ACC112 (cell line): ENCODE data around the gene FBH1.
"Not testable (repeated sequence)": the region's sequence is repeated elsewhere in the genome, so short reads cannot be mapped to it uniquely, and the experiment has no call there.

Experiments used
- H2AFZ ChIP-seq: fragments of 200-600 bp; sonication (generic); one replicate; pipeline ENCODE4 v1.6.0; 2017; ENCODE audit warnings: antibody characterized with exemption, low read length; ENCODE audit not compliant: unreplicated experiment
- H3K27ac ChIP-seq: fragments of 200-600 bp; sonication (generic); 2 replicates; pipeline ENCODE4 v1.5.1; 2014; ENCODE audit warnings: low read depth, mild to moderate bottlenecking, antibody characterized with exemption, low read length, moderate library complexity
- H3K27me3 ChIP-seq: fragments of 200-600 bp; sonication (generic); 2 replicates; pipeline ENCODE4 v1.6.1; 2014; ENCODE audit warnings: mild to moderate bottlenecking, antibody characterized with exemption, low read length, moderate library complexity, mixed read lengths; ENCODE audit not compliant: insufficient read depth
- H3K36me3 ChIP-seq: fragments of 200-600 bp; sonication (generic); 2 replicates; pipeline ENCODE4 v1.6.1; 2016; ENCODE audit warnings: mild to moderate bottlenecking, antibody characterized with exemption, low read length, moderate library complexity, mixed read lengths; ENCODE audit not compliant: insufficient read depth
- H3K4me1 ChIP-seq: fragments of 200-600 bp; sonication (generic); one replicate; pipeline ENCODE4 v1.6.1; 2016; ENCODE audit warnings: low read length, mixed read lengths; ENCODE audit not compliant: insufficient read depth, unreplicated experiment, control insufficient read depth
- H3K4me3 ChIP-seq: fragments of 200-600 bp; sonication (generic); 2 replicates; pipeline ENCODE4 v1.5.1; 2014; ENCODE audit warnings: mild to moderate bottlenecking, low read depth, low read length
- H3K79me2 ChIP-seq: fragments of 200-600 bp; sonication (generic); one replicate; pipeline ENCODE4 v1.6.0; 2016; ENCODE audit warnings: low read length; ENCODE audit not compliant: control insufficient read depth, unreplicated experiment, insufficient read depth

Gene FBH1

DNA sequence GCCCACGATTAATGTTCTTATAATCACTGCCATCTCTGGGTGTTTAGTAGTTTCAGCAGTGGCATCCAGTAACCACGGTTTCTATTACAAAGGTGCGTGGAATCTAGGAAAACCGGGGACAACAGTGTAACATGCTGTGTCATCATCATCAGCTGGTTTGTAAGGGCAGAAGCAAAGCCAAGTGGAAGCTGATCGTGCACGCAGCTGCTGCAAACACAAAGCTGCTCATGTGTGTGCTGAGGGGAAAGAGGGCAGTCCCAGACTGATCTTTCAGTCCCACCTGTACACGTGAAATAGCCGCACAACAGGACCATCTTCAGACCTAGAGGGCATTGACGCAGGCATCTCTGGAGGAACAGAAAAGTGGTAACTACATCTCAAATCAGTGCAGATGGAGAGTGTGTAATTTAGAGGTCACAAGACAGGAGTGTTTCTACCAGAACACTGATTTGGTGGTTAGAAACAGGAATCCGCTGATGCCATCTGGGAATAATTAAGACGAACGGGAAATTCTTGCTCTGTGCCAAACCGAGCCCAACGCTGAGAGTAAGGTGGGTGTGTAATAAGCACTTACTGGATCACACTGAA lies 13.8 kb upstream of the FBH1 start:
- Histone ChIP-seq H2AFZ (no peak overlapping the region), H3K4me1 (peaks cover 8% of the 10 kb centered on the region), H3K27ac (no peak overlapping the region), H3K79me2 (no peaks in the 10 kb centered on the region), H3K36me3 (peaks cover 5% of the 10 kb centered on the region; the same call in 1 of the 2 replicates), H3K4me3 (no peak overlapping the region), H3K27me3 (no peaks in the 10 kb centered on the region)

DNA sequence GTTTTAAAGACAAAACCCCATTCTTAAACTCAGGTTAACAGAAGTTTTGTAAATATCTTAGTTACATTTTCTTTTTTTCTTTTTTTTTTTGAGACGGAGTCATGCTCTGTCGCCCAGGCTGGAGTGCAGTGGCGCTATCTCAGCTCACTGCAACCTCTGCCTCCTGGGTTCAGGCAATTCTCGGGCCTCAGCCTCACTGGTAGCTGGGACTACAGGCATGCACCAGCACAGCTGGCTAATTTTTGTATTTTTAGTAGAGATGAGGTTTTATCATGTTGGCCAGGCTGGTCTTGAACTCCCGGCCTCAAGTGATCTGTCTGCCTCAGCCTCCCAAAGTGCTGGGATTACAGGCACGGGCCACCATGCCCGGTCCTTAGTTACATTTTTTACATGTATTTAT lies 13.0 kb upstream of the FBH1 start:
- not testable (repeated sequence) for H3K4me1 ChIP-seq, H3K27ac ChIP-seq, H3K4me3 ChIP-seq, H3K36me3 ChIP-seq, H3K79me2 ChIP-seq, H2AFZ ChIP-seq, H3K27me3 ChIP-seq

DNA sequence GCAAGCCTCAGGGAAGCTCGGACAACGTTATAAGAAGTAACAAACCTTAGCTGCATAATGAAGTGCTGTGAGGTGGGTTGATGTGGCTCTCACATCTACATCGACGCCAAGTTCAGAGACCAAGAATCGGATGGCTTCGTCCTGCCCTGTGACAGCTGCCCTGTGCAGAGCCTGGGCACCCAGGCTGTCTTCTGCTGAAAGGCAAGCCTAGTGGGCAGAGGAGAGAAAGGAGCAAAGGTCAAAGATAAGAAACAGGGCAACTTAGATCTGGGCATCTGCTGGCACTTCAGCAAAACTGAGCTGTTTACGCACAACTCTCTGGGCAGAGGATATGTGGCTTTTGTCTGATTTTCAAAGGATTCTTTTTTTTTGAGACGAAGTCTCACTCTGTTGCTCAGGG lies 7.1 kb upstream of the FBH1 start:
- Histone ChIP-seq H3K36me3 (peaks cover 4% of the 10 kb centered on the region), H3K4me3 (no peak overlapping the region), H3K27me3 (no peaks in the 10 kb centered on the region), H2AFZ (no peak overlapping the region), H3K4me1 (peaks cover 3% of the 10 kb centered on the region), H3K27ac (no peak overlapping the region), H3K79me2 (peaks cover 3% of the 10 kb centered on the region)

DNA sequence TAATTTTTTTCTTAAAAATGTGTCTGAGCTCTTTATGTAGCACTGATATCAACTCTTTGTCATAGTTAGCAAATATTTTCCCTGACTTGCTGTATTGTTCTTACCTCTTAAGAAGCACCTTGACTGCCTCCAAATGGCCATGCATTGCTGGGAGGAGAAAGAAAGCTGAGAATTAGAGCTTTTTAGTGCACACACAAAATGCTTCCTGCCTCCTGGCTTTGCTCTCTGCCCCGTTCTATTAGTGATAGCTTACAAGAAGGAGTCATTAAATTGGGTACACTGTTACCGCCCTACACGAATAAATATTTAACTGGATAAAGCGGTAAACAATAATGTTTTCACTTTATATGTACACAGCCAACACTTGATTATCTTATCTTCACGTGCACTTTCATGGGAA lies 4.4 kb upstream of the FBH1 start:
- no peaks in the 10 kb centered on the region for H3K27me3 ChIP-seq
- peaks cover 19% of the 10 kb centered on the region for H3K79me2 ChIP-seq
- no peak overlapping the region for H3K4me3 ChIP-seq
- no peak overlapping the region for H3K27ac ChIP-seq
- H3K4me1 ChIP-seq, result peaks cover 7% of the 10 kb centered on the region
- H3K36me3 ChIP-seq, result peaks cover 3% of the 10 kb centered on the region; the same call in 1 of the 2 replicates
- no peak overlapping the region for H2AFZ ChIP-seq

DNA sequence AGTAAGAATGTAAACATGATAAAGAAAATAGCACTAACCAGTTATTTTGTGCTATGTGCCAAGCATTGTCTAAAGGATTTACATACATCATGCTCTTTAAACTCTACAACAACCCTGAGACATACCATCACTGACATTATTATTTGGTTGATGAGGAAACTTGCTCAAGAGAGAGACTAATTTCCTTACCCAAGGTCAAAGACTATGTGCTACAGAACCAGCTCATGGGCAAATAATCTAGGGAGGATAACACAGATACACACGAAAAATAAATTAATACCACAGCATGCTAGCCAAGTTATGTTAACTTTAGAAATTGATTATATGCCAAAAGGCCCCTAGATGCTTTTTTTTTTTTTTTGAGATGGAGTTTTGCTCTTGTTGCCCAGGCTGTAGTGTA lies 3.0 kb upstream of the FBH1 start:
- Histone ChIP-seq H3K27ac (no peak overlapping the region), H3K4me3 (no peak overlapping the region), H3K4me1 (peaks cover 13% of the 10 kb centered on the region), H3K36me3 (peaks cover 3% of the 10 kb centered on the region; the same call in 1 of the 2 replicates), H3K79me2 (peaks cover 33% of the 10 kb centered on the region), H2AFZ (no peak overlapping the region), H3K27me3 (no peaks in the 10 kb centered on the region)

DNA sequence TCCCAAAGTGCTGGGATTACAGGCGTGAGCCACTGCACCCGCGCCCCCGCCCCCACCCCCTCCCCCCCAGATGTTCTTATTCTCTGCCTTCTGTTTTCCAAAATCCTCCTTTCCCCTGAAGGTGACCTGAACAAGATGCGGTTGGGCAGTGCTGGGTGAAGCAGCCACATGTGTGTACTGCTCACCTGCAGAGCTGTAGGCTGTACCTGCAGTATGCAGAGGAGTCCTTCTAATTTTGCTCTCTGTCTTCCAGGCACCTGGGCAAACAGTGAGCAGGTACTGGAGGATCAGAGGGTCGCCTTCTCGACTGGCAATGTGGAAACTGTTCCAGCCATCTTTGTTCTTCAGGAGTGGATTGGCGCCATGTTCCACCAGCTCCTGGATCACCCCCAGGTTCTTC lies 2.4 kb upstream of the FBH1 start:
- H2AFZ ChIP-seq, result no peak overlapping the region
- H3K4me3 ChIP-seq, result peak overlapping the region; percentile 96
- peaks cover 39% of the 10 kb centered on the region for H3K79me2 ChIP-seq
- H3K4me1 ChIP-seq, result peaks cover 13% of the 10 kb centered on the region
- H3K27me3 ChIP-seq, result no peaks in the 10 kb centered on the region
- peaks cover 9% of the 10 kb centered on the region for H3K36me3 ChIP-seq
- H3K27ac ChIP-seq, result no peak overlapping the region

DNA sequence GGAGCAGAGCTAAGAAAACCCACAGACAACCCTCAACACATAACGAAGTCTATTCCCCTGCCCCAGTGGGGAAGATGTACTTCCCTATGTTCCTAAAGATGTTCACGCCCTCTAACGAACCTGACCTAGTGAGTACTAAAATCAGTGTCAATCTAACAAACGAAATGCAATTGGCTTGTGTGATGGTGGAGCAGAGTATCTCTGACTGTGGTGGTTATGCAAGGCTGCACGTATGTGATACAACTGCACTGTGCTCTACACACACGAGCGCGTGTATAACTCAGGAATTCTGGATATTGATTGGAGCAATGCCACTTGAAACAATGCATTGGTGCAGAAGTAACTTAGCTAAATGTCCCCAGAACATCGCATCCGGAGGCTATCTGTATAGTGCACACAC lies 1.7 kb upstream of the FBH1 start:
- Histone ChIP-seq H3K27me3 (no peaks in the 10 kb centered on the region), H3K27ac (no peak overlapping the region), H3K36me3 (peaks cover 8% of the 10 kb centered on the region), H2AFZ (peak overlapping the region; percentile 91), H3K79me2 (peaks cover 46% of the 10 kb centered on the region), H3K4me3 (peak overlapping the region; percentile 96), H3K4me1 (peaks cover 13% of the 10 kb centered on the region)

DNA sequence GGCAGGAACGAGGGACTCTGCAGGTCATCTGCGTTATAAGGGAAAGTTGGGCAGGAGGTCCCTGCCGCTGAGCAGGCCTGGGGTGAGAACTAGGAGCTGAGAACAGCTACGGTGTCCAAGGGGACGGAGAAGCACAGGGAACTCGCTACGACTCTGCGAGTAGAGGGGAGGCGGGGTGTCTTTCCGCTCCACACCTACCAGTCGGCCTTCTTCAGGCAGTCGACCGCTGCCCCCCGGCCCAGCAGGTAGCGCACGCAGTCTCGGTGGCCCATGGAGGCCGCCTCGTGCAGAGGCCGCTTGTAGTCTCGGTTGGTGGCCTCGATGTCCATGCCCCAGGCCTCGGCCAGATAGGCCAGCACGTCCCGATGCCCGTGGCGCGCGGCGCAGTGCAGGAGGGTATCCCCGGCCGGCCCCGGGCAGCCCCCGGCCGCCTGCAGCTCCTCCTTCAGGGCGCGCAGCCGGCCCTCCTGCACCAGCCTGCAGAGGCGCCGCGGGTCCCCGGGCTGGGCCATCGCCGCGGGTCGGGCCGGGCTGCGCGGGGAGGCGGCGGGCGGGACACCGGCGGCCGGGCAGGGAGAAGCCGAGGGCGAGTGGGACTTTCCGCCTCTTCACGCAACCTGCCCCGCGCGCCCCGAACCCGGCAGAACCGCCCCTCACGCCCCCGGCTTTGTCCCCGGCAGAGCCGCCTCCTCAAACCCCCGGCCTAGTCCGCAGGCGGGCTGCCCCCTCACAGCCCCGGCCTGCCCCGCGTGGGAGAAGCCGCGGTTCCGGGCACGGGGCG lies 1.0 kb upstream of the FBH1 start:
- Histone ChIP-seq H3K27me3 (no peaks in the 10 kb centered on the region), H3K36me3 (peaks cover 14% of the 10 kb centered on the region), H2AFZ (peak overlapping the region; percentile 91), H3K4me1 (peaks cover 13% of the 10 kb centered on the region), H3K4me3 (peak overlapping the region; percentile 96), H3K79me2 (peaks cover 50% of the 10 kb centered on the region), H3K27ac (no peak overlapping the region)

DNA sequence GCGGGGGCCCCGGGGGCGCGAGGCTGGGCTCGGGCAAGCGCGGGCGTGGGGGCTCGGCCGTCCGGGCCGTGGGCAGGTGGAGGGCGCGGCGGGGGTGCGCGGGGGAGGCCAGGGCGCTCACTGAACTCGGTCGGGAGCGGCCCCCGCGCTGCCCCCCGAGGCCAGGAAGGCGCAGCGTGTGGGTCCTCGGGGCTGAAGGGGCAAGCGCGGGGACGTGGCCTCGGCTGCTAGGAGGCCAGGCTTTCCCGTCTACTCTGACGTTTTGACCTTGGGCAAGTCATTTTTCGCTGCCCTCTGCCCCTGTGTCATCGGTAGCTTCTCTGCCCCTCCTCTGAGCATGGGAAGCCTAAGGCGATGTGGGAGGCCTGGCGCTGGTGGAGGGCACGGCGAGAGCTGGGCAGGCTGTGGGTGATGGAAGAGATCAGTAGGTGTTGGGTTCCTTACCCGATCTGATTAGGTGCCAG lies 441 bp downstream of the FBH1 start:
- Histone ChIP-seq H3K4me1 (peaks cover 13% of the 10 kb centered on the region), H3K27ac (peak overlapping the region; percentile 39; the same call in 1 of the 2 replicates), H2AFZ (peak overlapping the region; percentile 69), H3K27me3 (no peaks in the 10 kb centered on the region), H3K36me3 (peaks cover 27% of the 10 kb centered on the region), H3K4me3 (peak overlapping the region; percentile 80), H3K79me2 (peaks cover 59% of the 10 kb centered on the region)

DNA sequence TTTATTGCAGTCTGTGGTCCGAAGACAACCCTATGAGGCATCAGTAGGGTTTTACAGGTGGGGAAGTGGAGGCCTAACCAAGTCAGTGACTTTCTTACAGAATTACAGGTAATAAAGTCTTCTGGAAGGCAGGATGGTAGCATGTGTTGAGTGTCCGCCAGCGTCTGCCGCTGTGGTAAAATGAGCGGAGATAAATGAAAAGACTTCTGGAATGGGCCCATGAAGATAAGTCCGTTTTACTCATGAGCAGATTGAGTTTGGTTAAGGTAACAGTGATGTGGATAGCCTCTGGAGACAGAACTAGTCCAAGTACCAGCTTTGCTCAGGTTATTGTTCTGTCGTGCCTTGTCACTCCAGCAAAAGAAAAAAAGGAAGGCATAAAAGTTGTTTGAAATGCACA lies 966 bp downstream of the FBH1 start:
- Histone ChIP-seq H3K27ac (no peak overlapping the region), H3K79me2 (peaks cover 61% of the 10 kb centered on the region)

DNA sequence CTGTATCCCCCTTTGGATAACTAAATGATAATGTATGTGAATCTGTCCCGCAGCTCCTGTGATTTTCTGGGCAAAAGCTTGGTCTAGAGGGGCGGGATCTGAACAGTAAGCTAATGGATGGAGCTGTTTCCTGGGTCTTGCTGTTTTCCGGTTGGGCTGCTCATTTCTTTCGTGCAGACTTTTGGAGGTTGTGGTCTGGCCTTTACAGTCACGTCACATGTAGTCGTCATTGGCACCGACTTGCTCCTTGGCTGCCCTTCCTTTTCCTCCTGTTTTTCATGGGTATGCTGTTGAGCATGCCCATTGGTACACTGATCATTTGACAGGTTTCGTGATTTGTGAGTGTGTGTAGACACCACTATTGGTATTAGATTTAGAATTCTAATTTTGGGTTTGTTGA lies 2.0 kb downstream of the FBH1 start:
- H3K36me3 ChIP-seq, result peaks cover 33% of the 10 kb centered on the region
- peaks cover 61% of the 10 kb centered on the region for H3K79me2 ChIP-seq
- H3K4me3 ChIP-seq, result no peak overlapping the region; the same call in 1 of the 2 replicates
- H2AFZ ChIP-seq, result no peak overlapping the region
- H3K27me3 ChIP-seq, result no peaks in the 10 kb centered on the region
- H3K27ac ChIP-seq, result no peak overlapping the region
- H3K4me1 ChIP-seq, result peaks cover 13% of the 10 kb centered on the region

More for the DNA sequence above, 966 bp downstream of the FBH1 start:
- H3K36me3 ChIP-seq, result peaks cover 32% of the 10 kb centered on the region
- no peaks in the 10 kb centered on the region for H3K27me3 ChIP-seq
- H3K4me3 ChIP-seq, result peak overlapping the region; percentile 80
- peaks cover 13% of the 10 kb centered on the region for H3K4me1 ChIP-seq
- H2AFZ ChIP-seq, result peak overlapping the region; percentile 69
